WERI-Rb-1 (cell line): ENCODE measurements around the gene TBCD.

ENCODE experiments used
- DNase-seq: peaks from one replicate; pipeline ENCODE4 v3.0.0-alpha.2; 2020
- H3K27ac ChIP-seq: fragments of 250-450 bp; sonication (Bioruptor Pico); 2 replicates; pipeline ENCODE4 v1.5.1; 2020; ENCODE audit warnings: mild to moderate bottlenecking, moderate library complexity
- H3K27me3 ChIP-seq: fragments of 250-450 bp; sonication (Bioruptor Pico); 2 replicates; pipeline ENCODE4 v1.5.1; 2021; ENCODE audit warnings: mild to moderate bottlenecking, low read depth, moderate library complexity; ENCODE audit not compliant: insufficient read depth, severe bottlenecking
- H3K36me3 ChIP-seq: fragments of 250-450 bp; sonication (Bioruptor Pico); 2 replicates; pipeline ENCODE4 v1.5.1; 2020; ENCODE audit warnings: mild to moderate bottlenecking, moderate library complexity
- H3K4me3 ChIP-seq: 2 replicates; pipeline ENCODE4 v1.5.1; 2011; ENCODE audit warnings: low read depth, mild to moderate bottlenecking, control low read depth, low read length
- H3K9me3 ChIP-seq: fragments of 250-450 bp; sonication (Bioruptor Pico); 2 replicates; pipeline ENCODE4 v1.5.1; 2021; ENCODE audit warnings: mild to moderate bottlenecking, moderate library complexity; ENCODE audit not compliant: severe bottlenecking
- CTCF ChIP-seq: IDR thresholded peaks from 2 replicates; pipeline ENCODE4 v1.5.1; 2011; ENCODE audit warnings: low read depth, mild to moderate bottlenecking, control low read depth, inconsistent platforms, low read length

The TBCD gene

GRCh38 chr17:82808921-82809905 is 57.3 kb downstream of the TBCD start:
- Histone ChIP-seq H3K27me3 (no peaks in the 10 kb centered on the region), H3K9me3 (no peaks in the 10 kb centered on the region), H3K27ac (no peak overlapping the region), H3K36me3 (peaks cover 92% of the 10 kb centered on the region), H3K4me3 (no peak overlapping the region)
- no peak for DNase-seq
- no peak for TF ChIP-seq CTCF

- H3K4me3 ChIP-seq: no peak overlapping the region
- no peaks in the 10 kb centered on the region for H3K9me3 ChIP-seq
- no peak overlapping the region for H3K27ac ChIP-seq
- H3K36me3 ChIP-seq: peaks cover 92% of the 10 kb centered on the region
- TF ChIP-seq CTCF: no peak
- H3K27me3 ChIP-seq: no peaks in the 10 kb centered on the region
- no peak for DNase-seq
Measured at GRCh38 chr17:82810644-82811430, 59.0 kb downstream of the TBCD start.

- TF ChIP-seq CTCF: no peak
- no peaks in the 10 kb centered on the region for H3K9me3 ChIP-seq
- H3K27ac ChIP-seq: no peak overlapping the region
- H3K36me3 ChIP-seq: peaks cover 92% of the 10 kb centered on the region
- no peak overlapping the region for H3K4me3 ChIP-seq
- DNase-seq: no peak
- no peaks in the 10 kb centered on the region for H3K27me3 ChIP-seq
Measured at GRCh38 chr17:82812058-82812457, 60.2 kb downstream of the TBCD start.

GRCh38 chr17:82812601-82813000 is 60.7 kb downstream of the TBCD start:
- no peak for TF ChIP-seq CTCF
- peaks cover 92% of the 10 kb centered on the region for H3K36me3 ChIP-seq
- no peak overlapping the region for H3K4me3 ChIP-seq
- H3K9me3 ChIP-seq: no peaks in the 10 kb centered on the region
- DNase-seq: no peak
- no peaks in the 10 kb centered on the region for H3K27me3 ChIP-seq
- H3K27ac ChIP-seq: no peak overlapping the region

GRCh38 chr17:82813299-82814051 is 61.6 kb downstream of the TBCD start:
- H3K36me3 ChIP-seq: peaks cover 95% of the 10 kb centered on the region
- H3K27me3 ChIP-seq: no peaks in the 10 kb centered on the region
- no peak overlapping the region for H3K27ac ChIP-seq
- no peak for DNase-seq
- no peaks in the 10 kb centered on the region for H3K9me3 ChIP-seq
- H3K4me3 ChIP-seq: no peak overlapping the region
- TF ChIP-seq CTCF: no peak
